MM.1S (cell line): Measurements from ENCODE around the gene ADCY3.

Experiments
- EZH2 ChIP-seq: fragments of 300-600 bp; sonication (generic); optimal IDR thresholded peaks from 2 replicates; pipeline ENCODE3; 2017; ENCODE audit warnings: low read depth, mild to moderate bottlenecking, antibody characterized with exemption, low read length, mixed read lengths
- EZH2phosphoT487 ChIP-seq: fragments of 300-600 bp; sonication (generic); IDR thresholded peaks from 2 replicates; pipeline ENCODE4 v1.6.1; 2018; ENCODE audit warnings: antibody characterized with exemption, low read length
- TF ChIP-seq, protein P1 (sequence below): fragments of 300-600 bp; sonication (generic); IDR thresholded peaks from 2 replicates; pipeline ENCODE4 v1.5.1; 2016; ENCODE audit warnings: antibody characterized with exemption, low read length, mixed read lengths

DNA sequence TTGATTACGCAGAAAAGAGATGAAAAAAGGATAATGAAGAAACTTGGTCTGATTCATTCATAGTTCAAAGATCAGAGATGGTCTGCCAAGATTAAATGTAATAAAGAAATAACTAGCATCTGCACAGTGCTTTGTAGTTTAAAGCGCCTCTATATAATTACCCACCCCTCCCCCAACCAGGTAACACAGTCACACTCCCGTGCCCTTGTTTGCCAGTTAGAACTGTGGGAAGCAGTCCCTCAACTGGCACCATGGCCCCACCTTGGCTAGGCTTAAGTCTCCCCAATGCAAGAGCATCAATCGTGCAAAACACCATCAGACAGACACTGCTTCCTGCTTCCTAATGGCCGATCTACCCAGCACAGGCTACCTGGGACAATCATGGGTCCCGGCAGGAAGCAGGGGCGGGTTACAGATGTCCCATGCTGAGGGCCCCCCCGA is 11.6 kb downstream of the ADCY3 start:
- TF ChIP-seq, protein P1, sequence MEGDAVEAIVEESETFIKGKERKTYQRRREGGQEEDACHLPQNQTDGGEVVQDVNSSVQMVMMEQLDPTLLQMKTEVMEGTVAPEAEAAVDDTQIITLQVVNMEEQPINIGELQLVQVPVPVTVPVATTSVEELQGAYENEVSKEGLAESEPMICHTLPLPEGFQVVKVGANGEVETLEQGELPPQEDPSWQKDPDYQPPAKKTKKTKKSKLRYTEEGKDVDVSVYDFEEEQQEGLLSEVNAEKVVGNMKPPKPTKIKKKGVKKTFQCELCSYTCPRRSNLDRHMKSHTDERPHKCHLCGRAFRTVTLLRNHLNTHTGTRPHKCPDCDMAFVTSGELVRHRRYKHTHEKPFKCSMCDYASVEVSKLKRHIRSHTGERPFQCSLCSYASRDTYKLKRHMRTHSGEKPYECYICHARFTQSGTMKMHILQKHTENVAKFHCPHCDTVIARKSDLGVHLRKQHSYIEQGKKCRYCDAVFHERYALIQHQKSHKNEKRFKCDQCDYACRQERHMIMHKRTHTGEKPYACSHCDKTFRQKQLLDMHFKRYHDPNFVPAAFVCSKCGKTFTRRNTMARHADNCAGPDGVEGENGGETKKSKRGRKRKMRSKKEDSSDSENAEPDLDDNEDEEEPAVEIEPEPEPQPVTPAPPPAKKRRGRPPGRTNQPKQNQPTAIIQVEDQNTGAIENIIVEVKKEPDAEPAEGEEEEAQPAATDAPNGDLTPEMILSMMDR = no peak
- TF ChIP-seq EZH2 (no peak), EZH2phosphoT487 (no peak)
